H9 (cell line): ENCODE results near the gene TRPM2. TPM values are rescaled to one million over a fixed set of nuclear protein-coding genes. Genes with fewer than 3 reads are reported as not detected.
"Not testable (repeated sequence)": the region's sequence is repeated elsewhere in the genome, so short reads cannot be mapped to it uniquely, and the experiment has no call there.

Experiments used
- DNase-seq: peaks from one replicate; pipeline ENCODE4 v3.0.0-alpha.2; 2017
- H2AFZ ChIP-seq: one replicate; pipeline ENCODE4 v1.6.1; 2013; ENCODE audit warnings: mild to moderate bottlenecking, low read length, control low read depth, moderate library complexity
- H2AK5ac ChIP-seq: 2 replicates; pipeline ENCODE4 v1.6.1; 2013; ENCODE audit warnings: low read length, control low read depth, mixed read lengths; ENCODE audit not compliant: insufficient read length
- H2BK120ac ChIP-seq: one replicate; pipeline ENCODE4 v1.6.1; 2013; ENCODE audit warnings: low read depth, mild to moderate bottlenecking, low read length, control low read depth, inconsistent platforms; ENCODE audit not compliant: poor library complexity, severe bottlenecking
- H2BK12ac ChIP-seq: 2 replicates; pipeline ENCODE4 v1.6.1; 2013; ENCODE audit warnings: low read length, control low read depth, mixed read lengths, low read depth; ENCODE audit not compliant: insufficient read length
- H2BK15ac ChIP-seq: 2 replicates; pipeline ENCODE4 v1.6.1; 2013; ENCODE audit warnings: low read depth, low read length, control low read depth
- H2BK20ac ChIP-seq: one replicate; pipeline ENCODE4 v1.6.1; 2013; ENCODE audit warnings: low read depth, mild to moderate bottlenecking, low read length, control low read depth, inconsistent platforms; ENCODE audit not compliant: poor library complexity, severe bottlenecking
- H2BK5ac ChIP-seq: 2 replicates; pipeline ENCODE4 v1.6.1; 2013; ENCODE audit warnings: low read length, control low read depth, mixed read lengths; ENCODE audit not compliant: insufficient read length
- H3K14ac ChIP-seq: 2 replicates; pipeline ENCODE4 v1.6.1; 2013; ENCODE audit warnings: low read length, control low read depth; ENCODE audit not compliant: insufficient read depth
- H3K18ac ChIP-seq: 2 replicates; pipeline ENCODE4 v1.6.1; 2013; ENCODE audit warnings: low read depth, mild to moderate bottlenecking, mixed read lengths, low read length, control low read depth; ENCODE audit not compliant: insufficient read length
- H3K23ac ChIP-seq: 2 replicates; pipeline ENCODE4 v1.6.1; 2013; ENCODE audit warnings: low read length, control low read depth, mixed read lengths, low read depth; ENCODE audit not compliant: insufficient read length
- H3K23me2 ChIP-seq: 2 replicates; pipeline ENCODE4 v1.6.1; 2013; ENCODE audit warnings: low read depth, mild to moderate bottlenecking, mixed read lengths, low read length, control low read depth; ENCODE audit not compliant: insufficient read length, poor library complexity, severe bottlenecking
- H3K27ac ChIP-seq: 2 replicates; pipeline ENCODE4 v1.5.1; 2013; ENCODE audit warnings: low read length, control low read depth, mixed read lengths, low read depth; ENCODE audit not compliant: insufficient read length
- H3K27me3 ChIP-seq: 2 replicates; pipeline ENCODE4 v1.6.1; 2013; ENCODE audit warnings: low read length, control low read depth, inconsistent platforms; ENCODE audit not compliant: insufficient read depth
- H3K4ac ChIP-seq: 2 replicates; pipeline ENCODE4 v1.6.1; 2013; ENCODE audit warnings: low read depth, mild to moderate bottlenecking, control low read depth, inconsistent platforms, low read length, moderate library complexity
- H3K4me1 ChIP-seq: 2 replicates; pipeline ENCODE4 v1.6.1; 2013; ENCODE audit warnings: low read length, control low read depth, inconsistent platforms; ENCODE audit not compliant: insufficient read depth
- H3K4me2 ChIP-seq: 2 replicates; pipeline ENCODE4 v1.6.1; 2013; ENCODE audit warnings: low read length, control low read depth, mixed read lengths; ENCODE audit not compliant: insufficient read length, insufficient read depth
- H3K56ac ChIP-seq: 2 replicates; pipeline ENCODE4 v1.6.1; 2013; ENCODE audit warnings: low read depth, mild to moderate bottlenecking, mixed read lengths, low read length, control low read depth; ENCODE audit not compliant: insufficient read length
- H3K79me1 ChIP-seq: 2 replicates; pipeline ENCODE4 v1.6.1; 2013; ENCODE audit warnings: low read depth, mild to moderate bottlenecking, moderate library complexity, low read length, control low read depth, inconsistent platforms; ENCODE audit not compliant: insufficient read depth, poor library complexity, severe bottlenecking
- H3K79me2 ChIP-seq: 2 replicates; pipeline ENCODE4 v1.6.1; 2013; ENCODE audit warnings: low read length, control low read depth, inconsistent platforms; ENCODE audit not compliant: insufficient read depth
- H3K9ac ChIP-seq: 2 replicates; pipeline ENCODE4 v1.6.1; 2013; ENCODE audit warnings: low read length, control low read depth, mixed read lengths; ENCODE audit not compliant: insufficient read length; ENCODE audit errors: extremely low read depth
- H3K9me3 ChIP-seq: one replicate; pipeline ENCODE4 v1.6.1; 2013; ENCODE audit warnings: low read depth, low read length, inconsistent platforms; ENCODE audit not compliant: control insufficient read depth
- H3T11ph ChIP-seq: one replicate; pipeline ENCODE4 v1.6.1; 2013; ENCODE audit warnings: mild to moderate bottlenecking, low read length, control low read depth, inconsistent platforms
- H4K20me1 ChIP-seq: one replicate; pipeline ENCODE4 v1.6.1; 2013; ENCODE audit not compliant: control insufficient read depth, insufficient read length, insufficient read depth
- H4K5ac ChIP-seq: 2 replicates; pipeline ENCODE4 v1.6.1; 2013; ENCODE audit warnings: low read depth, mild to moderate bottlenecking, mixed read lengths, low read length, control low read depth; ENCODE audit not compliant: insufficient read length
- H4K8ac ChIP-seq: replicated peaks from 2 replicates; pipeline ENCODE4 v1.6.1; 2013; ENCODE audit warnings: low read length, control low read depth, mixed read lengths, low read depth; ENCODE audit not compliant: insufficient read length
- H4K91ac ChIP-seq: 2 replicates; pipeline ENCODE4 v1.6.1; 2013; ENCODE audit warnings: low read depth, mild to moderate bottlenecking, moderate library complexity, mixed read lengths, low read length, control low read depth; ENCODE audit not compliant: insufficient read length
- H3K27ac Mint-ChIP-seq, 3 experiments: 2 replicates in 2 of 3; 3 replicates in 1 of 3; pipeline ENCODE4 v1.8.0; 2020 to 2021; ENCODE audit warnings: mixed read lengths in 3 of 3, mild to moderate bottlenecking in 1 of 3, moderate library complexity in 1 of 3
- H3K27me3 Mint-ChIP-seq: 2 replicates; pipeline ENCODE4 v1.8.0; 2021; ENCODE audit warnings: low read depth, mild to moderate bottlenecking, moderate library complexity, mixed read lengths
- H3K36me3 Mint-ChIP-seq, 3 experiments: 2 replicates in 2 of 3; 3 replicates in 1 of 3; pipeline ENCODE4 v1.8.0; 2020 to 2021; ENCODE audit warnings: low read depth in 3 of 3, mixed read lengths in 3 of 3; ENCODE audit not compliant: insufficient read depth in 1 of 3
- H3K4me1 Mint-ChIP-seq, 2 experiments: 2 replicates each; pipeline ENCODE4 v1.8.0; 2020; ENCODE audit warnings: mixed read lengths in 2 of 2
- H3K4me3 Mint-ChIP-seq, 2 experiments: 2 replicates in 1 of 2; 3 replicates in 1 of 2; pipeline ENCODE4 v1.8.0; 2020 to 2021; ENCODE audit warnings: mild to moderate bottlenecking in 2 of 2, mixed read lengths in 2 of 2, moderate library complexity in 1 of 2
- H3K9me3 Mint-ChIP-seq, 2 experiments: 2 replicates in 1 of 2; 3 replicates in 1 of 2; pipeline ENCODE4 v1.8.0; 2020; ENCODE audit warnings: mild to moderate bottlenecking in 2 of 2, mixed read lengths in 2 of 2, moderate library complexity in 1 of 2
- WGBS: extraction: QIAGEN DNeasy Blood & Tissue Kit; methylation state at CpG from one replicate; pipeline ENCODE4 v1.1.7; 2013; ENCODE audit warnings: missing lambda C conversion rate, low lambda C conversion rate, mixed read lengths; ENCODE audit not compliant: insufficient read length; ENCODE audit errors: extremely low coverage; 5-methylcytosine and 5-hydroxymethylcytosine counted together
- total RNA-seq: library from RNA; stranded (reverse); gene quantifications from 2 replicates; pipeline ENCODE4 v1.2.1, GENCODE V29; 2021
- TF ChIP-seq, protein P1 (sequence below): fragments of 200-600 bp; sonication (generic); conservative IDR thresholded peaks from 3 replicates; pipeline ENCODE4 v1.8.0; 2021; ENCODE audit warnings: antibody characterized with exemption, mild to moderate bottlenecking

Gene TRPM2
- total RNA-seq, 1 experiment from 2014 or later: 0.68 TPM

DNA sequence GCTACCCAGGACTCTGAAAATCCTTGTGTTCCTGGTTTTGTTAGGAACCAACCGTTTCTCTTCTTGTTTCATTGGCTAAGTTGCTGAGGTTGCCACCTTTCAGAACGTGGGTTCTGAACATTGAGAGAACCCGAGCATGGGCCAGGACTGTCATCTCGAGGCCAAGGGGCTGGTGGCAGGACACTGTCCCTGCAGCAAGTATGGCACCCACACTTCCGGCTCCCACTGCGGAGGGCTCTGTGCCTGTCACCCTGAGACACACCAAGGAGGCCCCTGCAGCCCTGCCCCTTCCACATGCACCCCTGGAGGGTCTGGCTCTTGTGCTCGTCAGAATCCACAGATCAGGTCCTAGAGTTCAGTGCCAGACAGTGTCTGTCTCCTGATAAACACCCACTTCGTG, 62.8 kb downstream of the TRPM2 start:
- no peaks in the 10 kb centered on the region; the same call in 1 of the 2 replicates for H3K27me3 Mint-ChIP-seq
- Histone ChIP-seq H3K14ac (no peak overlapping the region), H3T11ph (no peak overlapping the region), H4K8ac (no peak overlapping the region), H3K4me1 (no peaks in the 10 kb centered on the region), H2BK15ac (no peak overlapping the region), H3K79me1 (no peaks in the 10 kb centered on the region), H3K27me3 (no peaks in the 10 kb centered on the region), H3K23ac (no peak overlapping the region), H4K5ac (no peak overlapping the region), H2BK120ac (no peak overlapping the region), H3K9me3 (peaks cover 3% of the 10 kb centered on the region), H2AFZ (no peak overlapping the region), H2BK5ac (no peak overlapping the region), H3K4me2 (no peak overlapping the region), H2AK5ac (no peak overlapping the region), H3K56ac (no peak overlapping the region), H3K18ac (no peak overlapping the region), H4K91ac (no peak overlapping the region), H4K20me1 (no peaks in the 10 kb centered on the region), H2BK12ac (no peak overlapping the region), H3K79me2 (no peaks in the 10 kb centered on the region), H2BK20ac (no peak overlapping the region), H3K23me2 (no peaks in the 10 kb centered on the region), H3K9ac (no peak overlapping the region), H3K4ac (no peak overlapping the region), H3K27ac (no peak overlapping the region)
- peaks cover 18 to 41% of the 10 kb centered on the region in 2 experiments for H3K9me3 Mint-ChIP-seq
- peaks cover 3 to 6% of the 10 kb centered on the region in 2 experiments; a peak in 1 of 4 replicates for H3K4me1 Mint-ChIP-seq
- H3K4me3 Mint-ChIP-seq: no peak overlapping the region
- TF ChIP-seq, protein P1, sequence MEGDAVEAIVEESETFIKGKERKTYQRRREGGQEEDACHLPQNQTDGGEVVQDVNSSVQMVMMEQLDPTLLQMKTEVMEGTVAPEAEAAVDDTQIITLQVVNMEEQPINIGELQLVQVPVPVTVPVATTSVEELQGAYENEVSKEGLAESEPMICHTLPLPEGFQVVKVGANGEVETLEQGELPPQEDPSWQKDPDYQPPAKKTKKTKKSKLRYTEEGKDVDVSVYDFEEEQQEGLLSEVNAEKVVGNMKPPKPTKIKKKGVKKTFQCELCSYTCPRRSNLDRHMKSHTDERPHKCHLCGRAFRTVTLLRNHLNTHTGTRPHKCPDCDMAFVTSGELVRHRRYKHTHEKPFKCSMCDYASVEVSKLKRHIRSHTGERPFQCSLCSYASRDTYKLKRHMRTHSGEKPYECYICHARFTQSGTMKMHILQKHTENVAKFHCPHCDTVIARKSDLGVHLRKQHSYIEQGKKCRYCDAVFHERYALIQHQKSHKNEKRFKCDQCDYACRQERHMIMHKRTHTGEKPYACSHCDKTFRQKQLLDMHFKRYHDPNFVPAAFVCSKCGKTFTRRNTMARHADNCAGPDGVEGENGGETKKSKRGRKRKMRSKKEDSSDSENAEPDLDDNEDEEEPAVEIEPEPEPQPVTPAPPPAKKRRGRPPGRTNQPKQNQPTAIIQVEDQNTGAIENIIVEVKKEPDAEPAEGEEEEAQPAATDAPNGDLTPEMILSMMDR: no peak
- H3K27ac Mint-ChIP-seq: no peak overlapping the region
- no CpG with 5 or more reads among the region's 8 CpGs for WGBS
- DNase-seq: no peak
- peaks cover 0 to 5% (median 4%) of the 10 kb centered on the region in 3 experiments; a peak in 4 of 7 replicates for H3K36me3 Mint-ChIP-seq

DNA sequence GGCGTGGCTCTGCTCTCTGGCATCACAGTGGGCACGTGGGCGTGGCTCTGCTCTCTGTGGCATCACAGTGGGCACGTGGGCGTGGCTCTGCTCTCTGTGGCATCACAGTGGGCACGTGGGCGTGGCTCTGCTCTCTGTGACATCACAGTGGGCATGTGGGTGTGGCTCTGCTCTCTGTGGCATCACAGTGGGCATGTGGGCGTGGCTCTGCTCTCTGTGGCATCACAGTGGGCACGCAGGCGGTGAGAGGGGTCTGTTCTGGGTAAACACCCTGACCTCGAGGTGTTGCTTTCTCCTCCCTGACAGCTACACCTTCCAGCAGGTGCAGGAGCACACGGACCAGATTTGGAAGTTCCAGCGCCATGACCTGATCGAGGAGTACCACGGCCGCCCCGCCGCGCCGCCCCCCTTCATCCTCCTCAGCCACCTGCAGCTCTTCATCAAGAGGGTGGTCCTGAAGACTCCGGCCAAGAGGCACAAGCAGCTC, 64.2 kb downstream of the TRPM2 start:
- not testable (repeated sequence) for H3K23ac ChIP-seq, H3K79me1 ChIP-seq, H3K18ac ChIP-seq, H3K4ac ChIP-seq, H3K4me3 Mint-ChIP-seq, H3T11ph ChIP-seq, H3K36me3 Mint-ChIP-seq, H3K27me3 ChIP-seq, H4K20me1 ChIP-seq, H3K56ac ChIP-seq, H2AK5ac ChIP-seq, H3K14ac ChIP-seq, H4K91ac ChIP-seq, H4K8ac ChIP-seq, H2BK5ac ChIP-seq, H3K9me3 ChIP-seq, H3K27ac Mint-ChIP-seq, H3K4me2 ChIP-seq, H3K4me1 ChIP-seq, H3K23me2 ChIP-seq, H3K27ac ChIP-seq, H4K5ac ChIP-seq, H2BK12ac ChIP-seq, H2AFZ ChIP-seq, H2BK120ac ChIP-seq, H2BK20ac ChIP-seq, H3K27me3 Mint-ChIP-seq, DNase-seq, H2BK15ac ChIP-seq, H3K4me1 Mint-ChIP-seq, H3K79me2 ChIP-seq, H3K9ac ChIP-seq
- no CpG with 5 or more reads among the region's 21 CpGs for WGBS
- H3K9me3 Mint-ChIP-seq: peaks cover 18 to 38% of the 10 kb centered on the region in 2 experiments
